SK-N-MC (cell line): ENCODE data around the gene TRPC4AP.

Source experiments
- EZH2 ChIP-seq: fragments of 200-600 bp; sonication (generic); IDR thresholded peaks from one replicate; pipeline ENCODE4 v1.6.1; 2017; ENCODE audit warnings: antibody characterized with exemption
- POLR2AphosphoS5 ChIP-seq: IDR thresholded peaks from 2 replicates; pipeline ENCODE4 v1.6.1; 2012; ENCODE audit warnings: mild to moderate bottlenecking, low read depth, low read length, borderline replicate concordance

GRCh38 chr20:35134880-35135279, 42.3 kb upstream of the TRPC4AP start:
- TF ChIP-seq POLR2AphosphoS5: no peak
- no peak for TF ChIP-seq EZH2
